Astrocyte of the cerebellum (primary cell): ENCODE measurements around the gene TNFRSF21.

Source experiments
- DNase-seq: peaks from one replicate; pipeline ENCODE4 v3.0.0-alpha.2; 2011; ENCODE audit warnings: low read depth
- H3K4me3 ChIP-seq: 2 replicates; pipeline ENCODE4 v1.5.1; 2011; ENCODE audit warnings: mild to moderate bottlenecking, low read depth, low read length, moderate library complexity
- in situ Hi-C: cut with HindIII; loops from 2 replicates; pipeline ENCODE4 v1.10.0; 2017; ENCODE audit warnings: low sequenced_read_pairs
- TF ChIP-seq, protein P1 (sequence below): IDR thresholded peaks from 2 replicates; pipeline ENCODE4 v1.5.1; 2012; ENCODE audit warnings: low read length, low read depth, moderate library complexity, mild to moderate bottlenecking; ENCODE audit errors: missing control alignments

Gene TNFRSF21

DNA sequence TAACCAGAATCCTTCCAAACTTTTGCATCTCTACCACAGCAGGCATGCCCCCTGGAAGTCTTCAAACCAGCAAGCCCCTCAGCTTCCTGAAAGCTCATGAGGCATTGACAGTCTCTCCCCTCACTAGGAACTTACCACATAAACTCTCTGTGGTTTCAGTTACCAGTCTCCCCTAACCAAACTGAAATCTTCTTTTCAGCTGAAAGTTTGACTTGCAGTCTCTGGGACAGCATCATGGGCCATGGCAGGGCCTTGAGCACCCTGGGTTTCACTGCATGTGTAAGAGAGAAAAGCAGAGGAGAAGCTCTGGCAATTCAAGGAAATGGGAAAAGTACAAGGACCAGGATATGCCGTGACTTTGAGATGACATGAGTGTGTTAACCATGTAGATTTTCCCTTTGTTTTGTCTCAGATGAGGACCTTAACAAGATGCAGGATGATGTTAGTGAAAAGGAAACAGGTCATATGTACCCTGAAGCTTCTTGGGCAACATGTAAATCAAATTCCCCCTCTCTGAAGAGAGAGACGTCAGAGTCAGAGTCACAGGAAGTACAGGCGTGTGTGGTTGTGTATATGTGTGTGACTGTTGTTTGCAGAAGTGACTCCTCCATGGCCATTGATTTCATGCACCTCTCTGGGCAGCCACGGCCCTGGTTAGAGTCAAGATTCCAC is 106.3 kb downstream of the TNFRSF21 start:
- no peak for DNase-seq
- TF ChIP-seq, protein P1, sequence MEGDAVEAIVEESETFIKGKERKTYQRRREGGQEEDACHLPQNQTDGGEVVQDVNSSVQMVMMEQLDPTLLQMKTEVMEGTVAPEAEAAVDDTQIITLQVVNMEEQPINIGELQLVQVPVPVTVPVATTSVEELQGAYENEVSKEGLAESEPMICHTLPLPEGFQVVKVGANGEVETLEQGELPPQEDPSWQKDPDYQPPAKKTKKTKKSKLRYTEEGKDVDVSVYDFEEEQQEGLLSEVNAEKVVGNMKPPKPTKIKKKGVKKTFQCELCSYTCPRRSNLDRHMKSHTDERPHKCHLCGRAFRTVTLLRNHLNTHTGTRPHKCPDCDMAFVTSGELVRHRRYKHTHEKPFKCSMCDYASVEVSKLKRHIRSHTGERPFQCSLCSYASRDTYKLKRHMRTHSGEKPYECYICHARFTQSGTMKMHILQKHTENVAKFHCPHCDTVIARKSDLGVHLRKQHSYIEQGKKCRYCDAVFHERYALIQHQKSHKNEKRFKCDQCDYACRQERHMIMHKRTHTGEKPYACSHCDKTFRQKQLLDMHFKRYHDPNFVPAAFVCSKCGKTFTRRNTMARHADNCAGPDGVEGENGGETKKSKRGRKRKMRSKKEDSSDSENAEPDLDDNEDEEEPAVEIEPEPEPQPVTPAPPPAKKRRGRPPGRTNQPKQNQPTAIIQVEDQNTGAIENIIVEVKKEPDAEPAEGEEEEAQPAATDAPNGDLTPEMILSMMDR: no peak
- in situ Hi-C loops: no loop called here
- no peak overlapping the region for H3K4me3 ChIP-seq

DNA sequence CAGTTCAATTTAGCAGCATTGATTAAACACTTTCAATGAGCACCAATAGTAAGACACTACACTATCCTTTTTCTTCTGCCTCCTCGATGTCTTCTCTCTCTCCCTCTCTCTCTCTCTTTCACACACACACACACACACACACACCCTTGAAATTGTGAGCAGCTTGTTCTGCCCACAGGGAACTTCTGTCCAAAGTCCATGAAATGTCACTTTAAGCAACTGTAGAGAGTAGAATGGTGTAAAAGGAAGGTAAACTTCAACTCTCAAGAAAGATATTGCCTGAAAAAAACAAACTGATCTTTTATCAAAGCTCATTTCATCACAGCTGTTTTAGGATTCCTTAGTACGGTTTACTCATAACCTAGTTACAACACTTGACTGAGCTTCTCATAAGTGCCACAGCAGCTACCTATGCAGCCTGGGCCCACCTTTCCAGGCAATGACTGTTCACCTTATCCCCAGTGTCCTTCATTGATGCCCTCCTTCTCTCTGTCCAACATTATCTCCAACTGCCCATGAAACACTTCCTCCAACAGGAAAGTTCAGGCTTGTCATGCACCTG is 107.0 kb downstream of the TNFRSF21 start:
- H3K4me3 ChIP-seq: no peak overlapping the region
- TF ChIP-seq, protein P1: no peak
- DNase-seq: no peak
- in situ Hi-C loops: no loop called here

DNA sequence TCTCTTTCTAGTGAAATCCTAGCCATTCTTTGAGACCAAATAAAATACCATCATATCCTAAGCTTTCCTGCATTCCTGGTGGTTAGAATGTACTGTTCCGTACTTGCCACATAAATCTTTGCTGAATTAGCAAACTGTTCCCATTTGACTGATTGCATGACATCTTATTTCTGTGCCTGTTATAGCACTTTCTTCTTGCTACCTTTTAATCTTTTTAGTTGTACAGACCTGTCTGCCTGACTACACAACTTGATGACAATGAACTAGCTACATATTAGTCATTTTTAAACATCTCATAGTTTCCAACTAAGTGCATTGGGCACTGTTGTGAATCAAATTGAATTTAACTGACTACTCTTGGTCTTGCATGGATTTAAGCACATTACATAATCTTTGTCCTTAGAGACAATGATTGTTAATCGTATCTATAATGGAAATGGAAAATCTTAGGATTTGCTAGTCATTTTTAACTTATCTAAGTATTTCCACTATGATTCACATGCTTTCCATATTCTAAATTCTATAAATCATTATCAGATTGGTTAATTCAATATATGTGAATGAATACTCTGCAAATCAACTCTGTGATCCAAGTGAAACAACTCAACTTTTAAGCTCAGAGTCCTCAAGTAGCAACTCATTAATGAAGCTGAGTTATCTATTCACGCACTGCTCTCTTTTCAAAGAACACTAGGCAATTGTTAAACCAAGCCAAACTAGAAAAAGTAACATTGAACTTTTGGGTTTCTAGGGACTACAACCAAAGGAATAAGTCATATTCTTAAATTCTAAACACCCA is 109.0 kb downstream of the TNFRSF21 start:
- no peak for DNase-seq
- in situ Hi-C loops: no loop called here
- H3K4me3 ChIP-seq: no peak overlapping the region
- TF ChIP-seq, protein P1: no peak

DNA sequence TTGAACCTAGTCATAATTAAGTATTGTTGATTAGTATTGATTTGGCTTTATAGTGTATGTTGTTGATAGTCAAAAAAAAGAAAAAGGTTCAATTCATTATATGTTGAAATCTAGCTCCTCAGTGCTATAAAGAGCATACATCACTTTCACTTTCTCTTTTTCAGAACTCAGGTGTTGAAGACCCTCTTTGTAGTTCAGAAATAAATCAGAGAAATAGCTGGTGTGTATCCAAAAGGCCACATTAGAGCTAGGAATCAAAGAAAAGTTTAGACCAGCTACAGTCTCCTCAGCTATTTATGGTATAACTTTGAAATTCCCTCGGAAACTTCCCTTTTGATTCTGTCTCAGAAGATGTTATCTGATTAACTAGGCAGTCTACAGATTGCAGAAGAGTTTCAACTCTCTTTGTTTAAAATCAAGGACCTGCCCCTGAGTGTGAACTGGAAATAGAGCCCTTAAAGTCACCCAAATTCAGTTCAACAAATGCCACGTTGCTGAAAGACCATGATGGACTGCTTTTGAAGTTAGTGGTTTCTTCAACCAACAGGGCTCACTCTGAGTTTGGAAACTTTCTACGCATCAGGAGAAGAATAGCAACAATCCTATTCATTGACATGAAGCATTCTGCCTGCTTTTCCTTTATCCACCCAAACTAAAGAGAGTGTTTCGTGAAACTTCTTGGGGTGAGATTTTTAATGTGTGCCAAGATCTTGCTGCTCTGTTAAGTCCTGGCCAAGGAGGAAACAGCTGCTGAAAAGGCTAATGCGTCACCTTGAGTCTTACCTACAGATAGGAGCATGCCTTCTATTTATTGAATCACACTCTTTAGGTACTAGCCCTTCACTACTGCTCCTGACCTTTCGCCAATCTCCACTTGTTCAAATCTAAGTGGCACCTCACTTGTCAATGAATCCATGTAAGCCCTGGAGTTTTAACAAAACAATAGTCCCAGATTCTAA is 111.7 kb downstream of the TNFRSF21 start:
- H3K4me3 ChIP-seq: no peak overlapping the region
- in situ Hi-C loops: no loop called here
- TF ChIP-seq, protein P1: no peak

DNA sequence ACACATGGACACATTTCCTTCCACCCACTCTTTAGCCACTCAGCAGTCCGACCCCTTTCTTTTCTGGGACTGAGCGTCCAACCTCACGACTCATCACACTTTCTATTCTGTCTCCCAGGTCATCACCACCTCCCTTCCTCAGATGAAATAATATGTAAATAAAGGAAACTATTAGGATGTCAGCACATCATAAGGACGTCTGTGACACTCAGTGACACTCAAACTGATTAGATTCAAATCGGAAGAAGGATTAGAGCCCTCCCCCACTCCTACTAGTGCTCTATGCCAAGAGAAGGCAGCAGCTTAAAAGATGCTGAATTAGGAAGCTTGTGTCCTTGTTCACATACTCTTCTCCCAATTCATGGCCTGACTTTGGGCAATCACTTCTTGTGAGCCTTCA is 113.6 kb downstream of the TNFRSF21 start:
- DNase-seq: no peak
- in situ Hi-C loops: no loop called here
- TF ChIP-seq, protein P1: no peak
- no peak overlapping the region for H3K4me3 ChIP-seq

More for the DNA sequence above, 111.7 kb downstream of the TNFRSF21 start:
- no peak for DNase-seq

DNA sequence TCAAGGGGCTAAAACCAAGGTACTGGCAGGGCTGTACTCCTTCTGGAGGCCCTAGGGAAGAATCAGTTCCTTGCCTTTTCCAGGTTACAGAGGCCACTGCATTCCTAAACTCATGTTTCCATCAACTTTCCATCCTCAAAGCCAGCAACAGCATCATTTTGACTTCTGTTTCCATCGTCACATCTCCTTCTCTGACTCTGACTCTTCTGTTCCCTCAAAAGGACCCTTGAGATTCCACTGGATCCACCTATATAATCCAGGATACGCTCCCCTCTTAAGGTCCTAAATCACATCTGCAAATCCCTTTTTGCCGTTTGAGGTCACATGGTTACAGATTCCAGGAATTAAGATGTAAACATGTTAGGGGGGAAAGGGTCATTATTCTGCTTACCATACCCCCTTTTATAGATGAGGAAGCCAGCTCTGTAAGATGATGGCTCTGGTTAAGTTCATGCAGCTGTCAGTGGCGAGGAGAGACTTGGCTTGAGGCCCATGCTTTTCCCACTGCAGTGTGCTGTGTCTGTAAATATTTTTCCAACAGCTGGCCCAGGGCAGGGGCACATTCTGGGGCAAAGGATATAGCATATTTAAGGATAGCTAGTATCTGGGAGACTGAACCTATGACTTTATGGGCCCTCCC is 114.6 kb downstream of the TNFRSF21 start:
- in situ Hi-C loops: no loop called here
- DNase-seq: no peak
- no peak overlapping the region for H3K4me3 ChIP-seq
- TF ChIP-seq, protein P1: no peak
